ENCODE data around the gene IER5L.

Gene IER5L

GRCh38 chr9:129187042-129187441, 9.0 kb upstream of the IER5L start:
- TF ChIP-seq, protein P1, sequence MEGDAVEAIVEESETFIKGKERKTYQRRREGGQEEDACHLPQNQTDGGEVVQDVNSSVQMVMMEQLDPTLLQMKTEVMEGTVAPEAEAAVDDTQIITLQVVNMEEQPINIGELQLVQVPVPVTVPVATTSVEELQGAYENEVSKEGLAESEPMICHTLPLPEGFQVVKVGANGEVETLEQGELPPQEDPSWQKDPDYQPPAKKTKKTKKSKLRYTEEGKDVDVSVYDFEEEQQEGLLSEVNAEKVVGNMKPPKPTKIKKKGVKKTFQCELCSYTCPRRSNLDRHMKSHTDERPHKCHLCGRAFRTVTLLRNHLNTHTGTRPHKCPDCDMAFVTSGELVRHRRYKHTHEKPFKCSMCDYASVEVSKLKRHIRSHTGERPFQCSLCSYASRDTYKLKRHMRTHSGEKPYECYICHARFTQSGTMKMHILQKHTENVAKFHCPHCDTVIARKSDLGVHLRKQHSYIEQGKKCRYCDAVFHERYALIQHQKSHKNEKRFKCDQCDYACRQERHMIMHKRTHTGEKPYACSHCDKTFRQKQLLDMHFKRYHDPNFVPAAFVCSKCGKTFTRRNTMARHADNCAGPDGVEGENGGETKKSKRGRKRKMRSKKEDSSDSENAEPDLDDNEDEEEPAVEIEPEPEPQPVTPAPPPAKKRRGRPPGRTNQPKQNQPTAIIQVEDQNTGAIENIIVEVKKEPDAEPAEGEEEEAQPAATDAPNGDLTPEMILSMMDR (IDR thresholded peaks at IDR 0.05; ENCODE audit: borderline replicate concordance, insufficient read depth, low read depth, low read length), result no peak
- H3K4me3 ChIP-seq (ENCODE audit: low read depth, low read length), result no peak overlapping the region

GRCh38 chr9:129185991-129186390, 7.9 kb upstream of the IER5L start:
- TF ChIP-seq, protein P1 (IDR thresholded peaks at IDR 0.05; ENCODE audit: borderline replicate concordance, insufficient read depth, low read depth, low read length), result no peak
- H3K4me3 ChIP-seq (ENCODE audit: low read depth, low read length), result no peak overlapping the region

DNA sequence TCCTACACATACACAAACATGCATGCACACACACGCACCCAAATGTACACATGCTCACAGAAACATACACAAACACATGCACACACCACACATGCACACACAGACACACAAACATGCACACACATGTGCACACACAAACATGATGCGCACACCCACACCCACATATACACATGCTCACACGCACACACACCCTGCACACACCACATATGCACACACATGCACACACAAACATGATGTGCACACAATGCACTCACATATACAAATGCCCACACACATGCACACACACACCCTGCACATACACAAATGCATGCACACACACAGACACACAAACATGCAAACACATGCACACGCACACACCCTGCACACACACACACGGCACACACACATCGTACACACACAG, 7.3 kb upstream of the IER5L start:
- H3K4me3 ChIP-seq (ENCODE audit: low read depth, low read length), result no peak overlapping the region

DNA sequence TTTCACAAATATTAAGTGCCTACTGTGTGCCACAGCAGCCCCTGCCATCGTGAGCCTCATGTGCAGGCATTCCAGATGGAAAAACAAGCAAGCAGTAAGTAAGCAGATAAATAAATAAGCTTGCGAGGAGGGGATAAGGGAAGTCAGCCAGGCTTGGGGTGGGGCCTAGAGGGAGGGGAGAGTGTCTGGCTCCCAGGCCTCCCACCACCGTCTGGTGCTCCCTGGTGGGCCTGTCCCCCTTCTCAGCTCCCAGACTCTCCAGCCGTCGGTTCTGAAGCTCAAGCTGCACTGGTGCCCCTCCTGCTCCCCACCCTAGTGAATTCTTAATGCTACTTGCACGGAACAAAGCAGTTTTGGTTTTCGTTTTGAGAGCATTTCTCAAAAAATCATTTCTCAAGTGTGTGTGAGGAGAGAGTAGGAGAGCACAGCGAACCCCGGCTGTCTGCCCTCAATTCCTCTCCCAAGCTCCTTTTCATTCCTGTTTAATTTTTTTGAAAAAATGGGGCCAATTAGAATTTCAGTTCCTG, 6.6 kb upstream of the IER5L start:
- no peak overlapping the region for H3K4me3 ChIP-seq (ENCODE audit: low read depth, low read length)
- TF ChIP-seq, protein P1 (IDR thresholded peaks at IDR 0.05; ENCODE audit: borderline replicate concordance, insufficient read depth, low read depth, low read length), result no peak

More for the DNA sequence above, 7.3 kb upstream of the IER5L start:
- TF ChIP-seq, protein P1 (IDR thresholded peaks at IDR 0.05; ENCODE audit: borderline replicate concordance, insufficient read depth, low read depth, low read length), result no peak

GRCh38 chr9:129184219-129184524, 6.1 kb upstream of the IER5L start:
- TF ChIP-seq, protein P1 (IDR thresholded peaks at IDR 0.05; ENCODE audit: borderline replicate concordance, insufficient read depth, low read depth, low read length), result no peak

DNA sequence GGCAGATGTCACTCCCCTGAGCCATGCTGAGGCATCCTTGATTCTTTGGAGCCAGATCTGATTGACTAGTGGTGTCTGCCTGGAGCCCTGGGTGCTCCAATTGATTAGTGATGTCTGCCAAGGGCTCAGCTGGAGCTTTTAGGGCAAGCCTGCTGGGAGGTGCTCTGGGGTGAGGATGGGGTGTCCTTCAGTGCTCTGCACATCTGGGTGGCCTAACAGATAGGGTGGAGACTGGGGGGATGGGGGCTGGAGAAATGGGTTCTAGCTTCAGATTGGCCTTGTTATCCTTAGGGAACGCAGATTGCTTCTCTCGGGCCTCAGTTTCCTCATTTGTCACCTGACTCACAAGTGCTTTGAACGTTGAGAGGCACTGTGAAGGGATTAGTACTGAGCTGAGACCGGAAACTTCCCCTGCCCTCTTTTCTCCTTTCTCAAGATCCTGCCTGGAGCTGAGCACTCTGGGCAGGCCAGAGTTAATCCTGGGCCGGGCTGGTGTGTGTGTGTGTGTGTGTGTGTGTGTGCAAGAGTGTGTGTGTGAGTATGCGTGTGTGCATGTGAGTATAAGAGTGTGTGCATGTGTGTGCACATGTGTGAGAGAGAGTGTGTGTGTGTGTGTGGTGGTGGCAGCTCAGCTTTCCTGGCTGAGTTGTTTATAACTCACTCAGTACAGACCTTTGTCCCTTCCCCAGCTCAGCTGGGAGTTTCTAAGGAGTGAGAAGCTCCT, 5.6 kb upstream of the IER5L start:
- H3K4me3 ChIP-seq (ENCODE audit: low read depth, low read length), result no peak overlapping the region
- TF ChIP-seq, protein P1 (IDR thresholded peaks at IDR 0.05; ENCODE audit: borderline replicate concordance, insufficient read depth, low read depth, low read length), result no peak

More at GRCh38 chr9:129184219-129184524, 6.1 kb upstream of the IER5L start:
- H3K4me3 ChIP-seq (ENCODE audit: low read depth, low read length), result no peak overlapping the region
